Adrenal gland (tissue), 5 donors: Measurements from ENCODE around the gene RSRC1.

Experiments used
- CTCF ChIP-seq, 6 experiments: fragments of 450-650 bp in 4 of 6; fragments of 200-600 bp in 2 of 6; sonication (generic) in 1 of 6; IDR thresholded peaks; 1 replicate in 5 of 6; 2 replicates in 1 of 6; pipeline versions ENCODE4 v1.5.1 to v1.8.0; 2016 to 2021; ENCODE audit warnings: antibody characterized with exemption in 6 of 6, mild to moderate bottlenecking in 2 of 6, moderate library complexity in 1 of 6
- POLR2A ChIP-seq, 2 donors: fragments of 450-650 bp; IDR thresholded peaks; one replicate each; pipeline ENCODE4 v1.6.1; 2017; ENCODE audit warnings: antibody characterized with exemption in 2 of 2, mild to moderate bottlenecking in 2 of 2, moderate library complexity in 1 of 2
- donor health status: DM: no; HTN: no; CAD: no.

GRCh38 chr3:158279609-158280008, 169.7 kb downstream of the RSRC1 start:
- TF ChIP-seq CTCF (IDR thresholded peaks at IDR 0.05) (no peak), POLR2A (IDR thresholded peaks at IDR 0.05) (no peak)
